ENCODE results near the gene C2CD2.

Gene C2CD2

DNA sequence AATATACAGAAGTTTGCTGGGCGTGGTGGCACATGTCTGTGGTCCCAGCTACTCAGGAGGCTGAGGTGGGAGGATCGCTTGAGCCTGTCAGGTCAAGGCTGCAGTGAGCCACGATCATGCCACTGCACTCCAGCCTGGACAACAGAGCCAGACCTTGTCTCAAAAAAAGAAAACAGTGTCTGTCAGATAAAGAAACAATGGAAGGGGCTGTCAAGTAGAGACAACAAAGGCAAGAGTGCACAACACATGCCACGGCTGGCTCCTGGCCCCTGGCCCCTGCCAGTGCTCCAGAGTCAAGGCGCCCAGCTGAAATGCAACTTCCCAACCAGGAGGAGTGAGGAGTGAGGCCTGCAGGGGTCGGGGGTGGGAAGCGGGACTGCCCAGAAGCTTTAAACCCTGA, 107.3 kb downstream of the C2CD2 start:
- DNase-seq (ENCODE audit: low read depth in 2 of 2) = no peak

DNA sequence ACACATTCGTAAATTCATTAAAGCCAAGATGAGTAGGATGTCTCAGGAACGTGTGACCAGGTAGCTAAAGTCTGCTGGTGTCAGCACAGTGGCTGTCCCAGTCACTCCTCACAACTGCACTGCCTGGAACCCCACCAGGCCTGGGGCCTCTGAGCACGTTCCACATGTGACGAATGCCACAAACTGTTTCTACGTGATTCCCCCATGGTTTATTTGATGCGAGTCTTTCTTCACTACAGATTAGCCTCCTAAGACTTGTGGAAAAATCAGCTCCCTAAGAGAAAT, 107.8 kb downstream of the C2CD2 start:
- no peak for DNase-seq (ENCODE audit: low read depth in 2 of 2)

DNA sequence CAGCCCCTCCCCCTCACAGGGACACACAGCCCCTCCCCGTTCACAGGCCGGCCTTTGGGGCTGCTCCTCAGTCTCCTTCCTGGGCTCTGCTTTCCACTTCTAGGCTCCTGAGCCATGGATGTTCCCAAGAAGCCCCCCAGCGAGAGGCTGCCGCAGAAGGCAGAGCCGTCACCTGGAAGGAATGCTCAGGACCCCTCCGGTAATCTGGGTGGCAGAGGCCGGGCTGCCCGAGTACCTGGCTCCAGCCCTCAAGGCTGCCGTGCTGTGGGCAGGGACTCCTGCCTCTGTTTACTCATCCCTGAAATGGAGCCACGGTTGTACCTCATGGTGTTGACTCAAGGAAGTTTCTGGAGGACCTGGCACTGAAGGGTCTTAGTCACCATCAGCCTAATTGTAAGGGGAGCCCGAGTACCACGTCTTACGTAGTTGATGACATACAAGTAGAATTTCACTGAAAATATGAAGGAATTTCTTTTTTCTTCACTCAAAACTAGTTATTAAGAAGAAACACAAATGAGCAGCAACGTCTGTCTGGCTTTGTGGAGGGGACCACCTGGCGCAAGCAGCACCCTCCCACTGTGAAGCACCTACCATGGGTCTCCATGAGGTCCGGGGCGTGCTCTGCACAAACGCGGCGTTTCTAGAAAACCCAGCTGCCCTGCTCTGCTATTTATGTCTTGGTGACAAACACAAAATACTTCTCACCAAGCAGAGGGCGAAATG, 108.3 kb downstream of the C2CD2 start:
- no peak for DNase-seq (ENCODE audit: low read depth in 2 of 2)

DNA sequence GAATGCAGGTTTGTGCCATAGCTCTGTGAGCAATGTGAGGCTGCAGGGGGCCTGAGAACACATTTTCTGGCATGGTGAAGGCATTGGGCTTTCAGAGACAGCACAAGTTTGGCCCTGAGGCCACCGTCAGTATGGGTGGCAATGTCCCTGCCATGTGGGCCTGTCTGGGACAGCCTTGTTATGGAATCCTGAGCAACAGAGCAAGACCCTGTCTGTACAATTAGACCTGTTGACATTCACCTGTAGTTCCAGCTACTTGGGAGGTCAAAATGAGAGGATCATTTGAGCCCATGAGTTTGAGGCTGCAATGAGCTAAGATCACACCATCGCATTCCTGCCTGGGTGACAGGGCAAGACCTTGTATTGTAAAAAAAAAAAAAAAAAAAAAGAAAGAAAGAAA, 110.2 kb downstream of the C2CD2 start:
- no peak for DNase-seq (ENCODE audit: low read depth in 2 of 2)

DNA sequence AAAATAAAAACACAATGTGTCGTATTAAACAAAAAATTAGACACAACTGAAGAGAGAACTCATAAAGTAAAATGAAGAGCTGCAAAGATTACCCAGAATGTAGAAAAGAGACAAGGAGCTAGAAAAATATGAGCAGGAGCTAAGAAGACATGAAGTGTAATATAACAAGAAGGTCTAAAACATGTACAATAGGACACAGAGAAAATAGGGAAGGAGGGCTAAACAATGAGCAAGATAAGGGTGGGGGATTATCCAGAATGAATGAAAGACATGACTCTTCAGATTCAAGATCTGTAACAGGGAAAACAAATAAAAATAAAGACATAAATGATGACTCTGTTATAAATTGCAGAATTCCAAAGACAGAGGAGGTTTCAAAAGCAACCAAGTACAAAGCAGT, 112.9 kb downstream of the C2CD2 start:
- no peak for DNase-seq (ENCODE audit: low read depth in 2 of 2)

DNA sequence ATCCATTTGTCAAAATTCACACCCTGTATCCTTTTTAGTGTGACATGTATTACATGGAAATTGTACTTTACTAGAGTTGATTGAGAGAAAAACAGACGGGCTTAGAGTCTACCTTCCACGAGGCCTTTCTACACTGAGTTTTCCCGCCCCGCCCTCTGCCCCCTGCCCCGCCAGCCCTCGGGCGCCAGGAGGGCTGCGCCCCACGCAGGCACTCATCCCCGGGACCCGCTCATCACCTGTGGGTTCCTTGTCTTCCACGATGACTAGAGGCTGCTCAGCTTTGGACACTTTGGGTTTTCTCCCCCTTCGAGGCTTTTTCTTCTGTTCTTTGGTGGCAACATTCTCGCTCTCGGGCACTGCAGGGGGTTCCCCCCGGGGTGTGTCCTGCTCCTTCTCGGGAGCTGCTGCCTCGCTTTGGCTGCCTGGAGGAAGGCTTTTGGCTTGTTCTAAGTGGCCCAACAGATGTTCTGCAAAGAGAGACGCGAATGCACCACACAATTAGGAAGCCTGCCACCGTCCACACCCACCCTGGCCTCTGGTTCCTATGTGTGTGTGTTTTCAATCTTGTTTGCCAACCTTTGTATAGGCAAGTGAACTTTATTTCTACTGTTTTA, 114.3 kb downstream of the C2CD2 start:
- DNase-seq (ENCODE audit: low read depth in 2 of 2) = no peak

DNA sequence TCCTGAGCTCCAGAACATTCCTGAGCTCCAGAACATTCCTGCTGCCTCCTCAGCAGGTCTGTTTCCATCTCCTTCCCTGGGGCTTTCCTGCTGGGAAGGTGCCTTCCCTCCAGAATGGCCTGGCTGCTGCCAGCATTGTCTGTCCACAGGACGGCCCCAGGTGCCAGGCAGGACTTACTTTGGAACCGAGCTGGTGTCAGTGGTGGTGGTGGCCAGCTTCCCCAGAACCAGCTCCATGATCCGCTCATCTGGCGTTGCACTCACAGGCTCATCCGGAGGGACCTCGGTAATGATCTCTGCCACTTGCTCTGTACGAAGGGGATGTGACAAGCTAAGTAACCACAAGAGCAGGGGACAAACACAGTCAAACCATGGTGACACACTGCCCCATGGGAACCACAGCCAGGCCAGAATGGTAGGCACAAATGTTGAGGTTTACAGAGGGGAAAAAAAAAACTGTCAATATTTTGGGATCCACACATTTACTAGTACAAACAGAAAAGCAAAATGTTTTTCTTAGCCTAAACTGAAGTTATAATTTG, 116.0 kb downstream of the C2CD2 start:
- no peak for DNase-seq (ENCODE audit: low read depth in 2 of 2)

DNA sequence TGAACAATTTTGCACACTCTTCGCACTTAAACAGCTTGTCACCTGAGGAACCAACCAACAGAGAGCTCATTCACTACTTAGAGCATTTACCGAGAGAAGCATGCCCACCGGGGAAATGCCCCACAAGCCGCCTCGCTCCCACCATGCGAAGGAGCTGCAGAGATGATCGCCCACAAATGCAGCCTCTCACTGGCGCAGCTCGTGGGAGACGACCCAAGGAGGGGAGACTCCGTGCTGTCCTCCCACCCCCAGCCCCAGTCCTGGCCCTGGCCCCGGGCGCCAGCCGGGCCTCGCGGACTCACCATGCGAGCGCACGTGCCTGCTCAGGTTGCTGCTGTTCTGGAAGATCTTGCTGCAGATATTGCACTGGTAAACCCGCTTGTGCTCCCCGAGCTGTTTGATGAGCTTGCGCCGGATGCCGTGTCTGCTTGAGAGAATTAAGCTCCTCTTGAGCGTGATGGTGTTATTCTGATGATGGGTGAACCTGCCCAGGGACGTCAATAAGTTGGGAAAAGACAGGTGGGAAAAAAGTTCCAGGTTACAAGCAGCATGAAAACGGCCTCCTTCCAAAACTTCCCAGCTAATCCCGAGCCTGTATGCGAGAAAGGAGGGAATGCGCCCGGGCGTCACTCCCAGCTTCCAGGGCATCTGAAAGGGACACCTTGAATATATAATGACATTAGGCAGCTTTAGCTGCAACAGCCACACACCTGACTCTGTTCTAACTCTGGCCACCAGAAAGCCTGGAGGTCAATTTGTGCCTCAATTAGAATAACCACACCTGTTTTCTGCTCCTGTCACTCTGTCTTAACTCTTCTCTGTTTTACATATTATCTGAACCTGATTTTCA, 117.4 kb downstream of the C2CD2 start:
- no peak for DNase-seq (ENCODE audit: low read depth in 2 of 2)

DNA sequence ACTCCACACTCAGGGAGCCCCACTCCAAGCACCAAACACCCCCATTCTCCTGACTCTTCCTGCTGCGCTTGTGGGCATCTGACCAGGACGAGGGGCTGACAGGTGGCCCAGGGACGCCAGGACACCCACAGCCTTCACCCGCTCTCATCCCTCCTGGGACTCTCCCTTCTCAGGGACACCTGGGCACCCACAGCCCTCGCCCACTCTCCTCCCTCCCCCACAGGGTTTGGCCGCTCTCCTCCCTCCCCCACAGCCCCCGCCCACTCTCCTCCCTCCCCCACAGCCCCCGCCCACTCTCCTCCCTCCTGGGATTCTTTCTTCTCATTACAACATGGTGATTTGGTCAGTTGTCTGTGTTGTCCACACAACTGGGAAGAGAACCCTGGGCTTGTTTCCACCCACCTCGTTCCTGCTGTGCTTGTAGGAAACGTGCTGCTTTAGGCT, 118.1 kb downstream of the C2CD2 start:
- no peak for DNase-seq (ENCODE audit: low read depth in 2 of 2)
